NAMALWA (cell line): Measurements from ENCODE around the gene KCNH2.
"Not testable (repeated sequence)": the region's sequence is repeated elsewhere in the genome, so short reads cannot be mapped to it uniquely, and the experiment has no call there.

Experiments used
- DNase-seq: peaks from one replicate; pipeline ENCODE4 v3.0.0-alpha.2; 2015; ENCODE audit warnings: low spot score

The KCNH2 gene

DNA sequence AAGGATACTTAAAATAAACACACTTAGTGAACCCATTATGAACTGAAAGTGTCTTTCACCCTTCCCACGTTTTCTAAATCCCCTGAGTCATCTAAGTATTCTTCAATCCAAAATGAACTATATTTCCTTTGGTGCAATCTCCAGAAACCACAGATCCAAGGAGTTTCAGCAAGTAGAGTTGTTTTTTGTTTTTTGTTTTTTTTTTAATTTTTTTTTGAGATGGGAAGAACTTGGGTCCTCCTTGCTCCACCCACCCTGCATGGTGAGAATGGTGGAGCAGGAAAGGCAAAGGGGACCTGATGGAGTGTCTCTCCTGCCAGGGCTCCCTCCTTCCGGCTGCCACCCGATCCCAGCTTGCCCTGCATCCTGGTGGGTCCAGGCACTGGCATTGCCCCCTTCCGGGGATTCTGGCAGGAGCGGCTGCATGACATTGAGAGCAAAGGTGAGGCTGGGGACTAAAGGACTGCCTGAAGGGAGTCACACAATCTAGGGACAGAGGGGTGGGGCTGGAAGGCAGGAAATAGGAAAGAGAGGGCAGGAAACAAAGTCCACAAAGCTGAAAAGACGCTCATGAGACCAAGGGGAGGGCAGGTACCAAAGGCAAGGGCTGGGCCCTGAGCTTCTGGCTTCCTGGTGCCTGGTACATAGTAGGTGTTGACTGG, 34.0 kb upstream of the KCNH2 start:
- DNase-seq, result no peak

DNA sequence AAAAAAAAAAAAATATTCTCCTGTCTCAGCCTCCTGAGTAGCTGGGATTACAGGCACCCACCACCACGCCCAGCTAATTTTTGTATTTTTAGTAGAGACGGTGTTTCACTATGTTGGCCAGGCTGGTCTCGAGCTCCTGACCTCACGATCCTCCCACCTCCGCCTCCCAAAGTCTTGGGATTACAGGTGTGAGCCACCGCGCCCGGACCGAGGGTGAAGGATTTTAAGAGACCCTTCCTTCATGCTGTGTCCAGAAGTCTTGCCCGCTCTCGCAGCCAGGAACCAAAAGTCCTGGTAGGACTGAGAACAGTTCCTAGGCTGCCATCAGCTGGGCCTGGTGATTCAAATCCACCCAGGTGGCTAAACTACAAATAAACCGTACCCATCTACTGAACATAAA, 33.5 kb upstream of the KCNH2 start:
- not testable (repeated sequence) for DNase-seq

DNA sequence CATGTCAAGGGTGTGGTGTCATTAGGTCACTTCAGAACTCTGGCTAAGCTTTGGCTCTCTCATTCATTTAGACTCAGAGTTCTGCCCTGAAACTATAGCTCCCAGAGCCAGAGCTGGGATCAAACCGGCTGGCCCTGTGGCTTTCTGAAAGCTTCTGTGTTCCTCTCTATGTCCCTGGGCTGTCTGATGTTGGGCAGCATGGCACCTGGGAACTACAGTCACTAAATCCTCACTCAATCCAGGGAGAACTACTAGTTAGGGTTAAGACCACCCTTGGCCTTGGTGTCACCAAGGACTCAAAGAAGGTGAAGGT, 32.9 kb upstream of the KCNH2 start:
- no peak for DNase-seq

DNA sequence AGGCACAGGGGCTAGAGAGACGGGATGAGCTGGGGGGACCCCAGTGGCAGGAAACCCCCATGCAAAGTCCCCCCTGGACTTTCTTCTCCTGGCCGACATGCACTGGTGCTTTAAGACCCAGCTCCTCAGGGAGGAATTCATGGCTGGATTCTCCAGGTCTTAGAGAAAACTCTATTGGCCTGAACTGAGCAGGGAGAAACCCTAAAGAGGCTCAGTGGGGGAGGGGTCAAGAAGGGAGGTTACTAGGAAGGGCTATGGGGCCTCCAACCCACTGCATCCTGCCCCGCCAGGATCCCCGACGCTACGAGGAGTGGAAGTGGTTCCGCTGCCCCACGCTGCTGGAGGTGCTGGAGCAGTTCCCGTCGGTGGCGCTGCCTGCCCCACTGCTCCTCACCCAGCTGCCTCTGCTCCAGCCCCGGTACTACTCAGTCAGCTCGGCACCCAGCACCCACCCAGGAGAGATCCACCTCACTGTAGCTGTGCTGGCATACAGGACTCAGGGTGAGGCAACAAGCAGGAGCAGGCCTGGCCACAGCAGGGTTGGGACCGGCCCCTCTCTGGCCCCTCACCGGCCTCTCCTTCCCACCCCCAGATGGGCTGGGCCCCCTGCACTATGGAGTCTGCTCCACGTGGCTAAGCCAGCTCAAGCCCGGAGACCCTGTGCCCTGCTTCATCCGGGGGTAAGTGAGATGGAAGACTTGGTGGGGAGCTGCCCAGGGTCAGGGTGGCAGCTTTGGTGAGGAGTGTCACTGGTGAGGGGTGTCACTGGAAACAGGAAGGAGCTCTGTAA, 32.4 kb upstream of the KCNH2 start:
- no peak for DNase-seq

DNA sequence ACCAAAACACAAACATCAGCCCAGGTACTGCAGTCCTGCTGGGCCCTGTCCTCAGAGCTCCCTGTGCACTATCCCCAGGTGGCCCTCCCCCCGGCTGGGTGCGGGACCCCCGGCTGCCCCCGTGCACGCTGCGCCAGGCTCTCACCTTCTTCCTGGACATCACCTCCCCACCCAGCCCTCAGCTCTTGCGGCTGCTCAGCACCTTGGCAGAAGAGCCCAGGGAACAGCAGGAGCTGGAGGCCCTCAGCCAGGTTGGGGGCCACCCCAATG, 31.9 kb upstream of the KCNH2 start:
- no peak for DNase-seq

DNA sequence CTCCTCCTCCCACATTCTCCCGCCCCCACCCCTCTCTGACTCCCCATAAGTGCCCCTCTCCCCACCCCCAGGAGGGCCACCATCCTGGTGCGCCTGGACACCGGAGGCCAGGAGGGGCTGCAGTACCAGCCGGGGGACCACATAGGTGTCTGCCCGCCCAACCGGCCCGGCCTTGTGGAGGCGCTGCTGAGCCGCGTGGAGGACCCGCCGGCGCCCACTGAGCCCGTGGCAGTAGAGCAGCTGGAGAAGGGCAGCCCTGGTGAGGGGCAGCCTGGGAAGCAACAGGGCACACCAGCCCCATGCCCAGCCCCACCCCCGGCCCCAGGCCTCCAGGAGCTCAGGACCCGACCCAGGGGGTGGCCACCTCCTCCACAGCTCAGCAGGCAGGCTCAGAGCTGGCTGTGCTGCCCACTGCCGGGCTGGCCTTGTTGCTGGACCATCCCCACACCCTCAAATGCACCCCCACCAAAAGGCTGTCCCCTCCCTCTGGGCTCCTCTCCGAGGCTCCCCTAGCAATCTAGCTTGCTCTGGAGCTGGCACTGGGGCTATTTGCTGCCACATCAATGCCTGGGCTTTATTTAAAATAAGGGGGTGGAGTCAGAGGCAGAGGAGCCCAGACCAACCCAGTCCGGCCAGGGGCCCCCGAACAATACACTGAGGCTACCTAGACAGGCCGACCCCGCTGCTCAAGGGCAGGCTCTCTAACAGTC, 31.4 kb upstream of the KCNH2 start:
- no peak for DNase-seq

DNA sequence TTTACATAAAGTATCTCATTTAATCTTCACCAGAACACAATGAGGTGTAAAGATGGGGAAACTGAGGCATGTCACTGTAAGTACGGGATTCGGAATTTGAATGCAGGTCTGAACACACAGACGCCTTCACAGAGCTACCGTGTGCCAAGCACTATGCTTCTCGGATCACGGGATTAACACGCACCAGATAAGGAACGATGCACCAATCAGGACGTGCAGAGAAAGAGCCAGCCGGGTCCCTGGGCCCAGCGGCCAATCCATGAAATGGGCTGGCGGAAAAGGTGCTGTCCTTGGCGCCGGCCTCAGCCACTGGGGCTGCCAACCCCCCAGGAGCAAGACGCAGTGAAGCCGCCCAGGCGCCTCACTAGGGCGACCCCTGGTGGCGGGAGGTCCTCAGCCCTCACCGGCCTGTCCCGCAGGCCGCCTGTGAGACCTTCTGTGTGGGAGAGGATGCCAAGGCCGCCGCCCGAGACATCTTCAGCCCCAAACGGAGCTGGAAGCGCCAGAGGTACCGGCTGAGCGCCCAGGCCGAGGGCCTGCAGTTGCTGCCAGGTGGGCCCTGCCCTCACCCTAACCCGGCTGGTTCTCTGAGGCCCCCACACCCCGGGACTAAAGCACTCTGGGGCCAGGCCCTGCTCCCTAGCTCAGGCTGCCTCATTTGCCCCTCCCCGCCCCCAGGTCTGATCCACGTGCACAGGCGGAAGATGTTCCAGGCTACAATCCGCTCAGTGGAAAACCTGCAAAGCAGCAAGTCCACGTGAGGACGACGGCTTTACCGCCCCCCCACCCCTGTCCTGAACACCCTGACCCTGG, 30.6 kb upstream of the KCNH2 start:
- DNase-seq, result peak; percentile 77

DNA sequence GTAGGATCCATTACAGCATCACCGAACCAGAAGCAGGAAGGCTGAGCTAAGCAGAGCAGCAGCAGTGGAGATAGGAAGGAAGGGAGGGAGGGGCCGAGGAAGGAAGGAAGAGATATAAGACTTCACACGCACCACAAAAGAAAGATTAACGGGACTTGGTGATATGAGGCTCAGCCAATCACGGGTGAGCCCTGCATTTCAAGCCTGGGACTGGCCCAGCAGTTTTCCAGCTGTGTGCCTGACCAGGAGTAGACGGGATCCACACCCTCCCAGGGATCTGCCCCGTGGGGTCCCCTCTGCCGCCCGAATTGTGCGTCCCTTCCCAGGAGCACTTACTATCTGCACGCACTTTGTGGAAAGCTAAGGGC, 30.0 kb upstream of the KCNH2 start:
- DNase-seq, result no peak

DNA sequence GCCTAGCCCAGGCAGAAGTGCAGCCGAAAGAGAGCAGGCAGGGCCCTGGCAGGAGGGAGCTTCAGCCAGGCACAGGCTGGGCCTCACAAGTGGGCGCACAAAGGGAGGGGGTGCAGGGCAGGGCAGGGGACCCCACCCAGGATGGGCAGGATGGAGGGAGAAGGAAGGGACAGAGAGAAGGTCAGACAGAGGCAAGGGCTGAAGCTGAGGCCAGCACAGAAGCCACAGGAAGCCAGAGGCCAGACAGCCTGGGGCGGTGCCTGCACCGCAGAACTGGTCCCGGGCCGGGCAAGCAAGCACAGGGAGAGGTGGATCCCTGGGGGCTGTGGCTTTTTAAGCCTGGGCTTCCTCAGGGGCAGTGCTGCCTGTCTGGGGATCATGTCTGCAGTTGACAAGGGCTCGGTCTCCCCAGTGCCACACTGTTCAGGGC, 29.4 kb upstream of the KCNH2 start:
- DNase-seq, result no peak

DNA sequence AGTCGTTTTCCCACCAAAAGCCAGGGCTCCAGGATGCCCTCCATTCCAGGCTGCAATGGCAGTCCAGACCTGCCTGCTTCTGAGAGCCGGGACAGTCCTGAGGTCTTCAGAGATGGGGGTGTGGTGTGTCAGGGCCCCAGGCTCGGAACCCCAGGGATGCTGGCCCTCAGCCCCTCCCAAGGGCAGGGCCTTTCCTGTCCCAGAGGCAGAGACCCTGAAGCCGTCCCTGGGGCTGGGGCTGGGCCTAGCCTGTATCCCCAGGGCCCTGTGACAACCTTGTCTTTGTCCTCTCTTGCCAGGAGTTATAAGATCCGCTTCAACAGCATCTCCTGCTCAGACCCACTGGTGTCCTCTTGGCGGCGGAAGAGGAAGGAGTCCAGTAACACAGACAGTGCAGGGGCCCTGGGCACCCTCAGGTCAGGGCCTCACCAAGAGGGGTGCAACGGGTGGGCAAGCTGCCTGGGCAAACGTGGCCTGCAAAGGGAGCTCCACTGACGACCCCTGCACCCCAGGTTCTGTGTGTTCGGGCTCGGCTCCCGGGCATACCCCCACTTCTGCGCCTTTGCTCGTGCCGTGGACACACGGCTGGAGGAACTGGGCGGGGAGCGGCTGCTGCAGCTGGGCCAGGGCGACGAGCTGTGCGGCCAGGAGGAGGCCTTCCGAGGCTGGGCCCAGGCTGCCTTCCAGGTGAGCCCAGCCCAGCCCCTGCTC, 28.6 kb upstream of the KCNH2 start:
- DNase-seq, result no peak

DNA sequence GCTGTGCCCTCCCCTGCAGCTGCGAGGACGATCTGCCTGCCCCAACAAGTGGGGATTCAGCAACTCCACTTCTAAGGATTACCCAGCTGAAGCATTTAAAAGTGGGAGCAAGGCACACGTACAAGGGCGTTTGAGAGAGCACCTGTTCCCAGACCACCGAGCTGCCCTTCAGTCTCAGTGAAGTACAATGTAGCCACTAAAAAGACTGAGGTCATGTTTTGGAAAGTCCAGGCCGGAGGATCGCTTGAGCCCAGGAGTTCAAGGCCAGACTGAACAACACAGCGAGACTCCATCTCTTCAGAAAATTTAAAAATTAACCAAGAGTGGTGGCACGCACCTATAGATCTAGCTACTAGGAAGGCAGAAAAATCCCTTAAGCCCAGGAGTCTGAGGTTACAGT, 27.4 kb upstream of the KCNH2 start:
- DNase-seq, result no peak

DNA sequence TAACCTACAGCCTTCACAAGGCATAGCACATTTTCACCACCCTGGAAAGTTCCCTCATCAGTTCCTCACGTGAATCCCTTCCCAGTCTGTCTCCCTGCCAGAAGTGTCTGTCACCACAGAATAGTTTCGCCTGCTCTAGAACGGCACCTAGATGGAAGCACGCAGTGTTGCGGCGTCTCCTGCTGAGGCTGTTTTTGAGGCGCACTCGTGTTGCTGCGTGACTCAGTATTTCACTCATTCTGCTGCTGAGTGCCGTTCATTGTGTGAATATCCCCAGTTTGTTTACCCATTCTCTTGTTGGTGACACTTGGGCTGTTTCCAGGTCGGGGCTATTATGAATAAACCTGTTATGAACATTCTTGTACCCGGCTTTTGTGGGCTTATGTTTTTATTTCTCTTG, 25.5 kb upstream of the KCNH2 start:
- no peak for DNase-seq

DNA sequence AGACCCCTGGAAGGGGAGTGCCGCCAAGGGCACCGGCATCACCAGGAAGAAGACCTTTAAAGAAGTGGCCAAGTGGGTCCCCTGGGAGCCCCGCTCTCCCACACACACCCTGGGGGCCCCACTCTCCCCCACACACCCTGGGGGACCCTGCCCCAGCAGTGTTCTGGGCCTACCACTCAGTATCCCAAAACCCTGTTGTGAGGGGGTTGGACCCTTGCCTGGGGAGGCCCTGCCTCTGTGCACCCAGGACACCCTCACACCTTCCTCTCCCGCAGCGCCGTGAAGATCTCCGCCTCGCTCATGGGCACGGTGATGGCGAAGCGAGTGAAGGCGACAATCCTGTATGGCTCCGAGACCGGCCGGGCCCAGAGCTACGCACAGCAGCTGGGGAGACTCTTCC, 23.4 kb upstream of the KCNH2 start:
- no peak for DNase-seq

DNA sequence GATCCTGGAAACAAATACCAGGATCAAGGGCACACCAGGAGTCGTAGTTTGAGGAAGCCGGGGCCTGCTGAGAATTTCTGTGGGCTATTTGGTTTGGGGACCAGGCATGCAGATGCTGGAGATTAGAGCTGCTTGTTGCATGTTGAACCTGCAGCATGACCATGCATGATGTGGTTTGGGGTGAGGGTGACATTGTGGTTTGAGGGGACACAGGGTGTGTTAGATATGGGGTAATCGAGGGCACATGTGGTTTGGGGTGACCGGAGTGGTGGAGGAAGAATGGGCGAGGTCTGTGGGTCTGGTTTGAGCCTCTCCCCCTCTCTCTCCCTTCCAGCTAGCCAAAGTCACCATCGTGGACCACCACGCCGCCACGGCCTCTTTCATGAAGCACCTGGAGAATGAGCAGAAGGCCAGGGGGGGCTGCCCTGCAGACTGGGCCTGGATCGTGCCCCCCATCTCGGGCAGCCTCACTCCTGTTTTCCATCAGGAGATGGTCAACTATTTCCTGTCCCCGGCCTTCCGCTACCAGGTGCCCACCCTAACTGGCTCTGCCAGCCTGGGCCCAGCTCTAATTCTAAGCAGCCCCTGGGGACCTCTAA, 22.9 kb upstream of the KCNH2 start:
- no peak for DNase-seq

DNA sequence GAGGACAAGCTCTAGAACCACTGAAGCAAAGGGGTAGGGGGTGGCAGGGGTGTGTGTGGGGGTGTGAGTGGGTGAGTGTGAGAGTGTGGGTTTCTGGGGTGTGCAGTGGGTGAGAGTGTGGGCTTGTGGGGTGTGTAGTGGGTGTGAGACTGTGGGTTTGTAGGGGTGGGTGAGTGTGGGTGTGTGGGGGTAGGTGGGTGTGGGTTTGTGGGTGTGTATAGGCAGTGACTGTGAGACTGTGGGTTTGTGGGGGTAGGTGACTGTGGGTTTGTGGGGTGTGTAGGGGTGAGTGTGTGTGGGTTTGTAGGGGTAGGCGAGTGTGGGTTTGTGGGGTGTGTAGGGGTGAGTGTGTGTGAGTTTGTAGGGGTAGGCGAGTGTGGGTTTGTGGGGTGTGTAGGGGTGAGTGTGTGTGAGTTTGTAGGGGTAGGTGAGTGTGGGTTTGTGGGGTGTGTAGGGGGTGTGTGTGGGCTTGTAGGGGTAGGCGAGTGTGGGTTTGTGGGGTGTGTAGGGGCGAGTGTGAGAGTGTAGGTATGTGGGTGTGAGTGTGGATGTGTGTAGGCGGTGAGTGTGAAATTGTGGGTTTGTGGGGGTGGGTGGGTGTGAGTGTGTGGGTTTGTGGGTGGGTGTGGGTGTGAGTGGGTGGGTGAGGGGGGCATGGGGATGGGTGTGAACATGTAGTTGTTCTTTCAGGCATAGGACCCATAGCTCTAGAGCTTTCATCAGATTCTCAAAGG, 21.5 kb upstream of the KCNH2 start:
- DNase-seq, result no peak

DNA sequence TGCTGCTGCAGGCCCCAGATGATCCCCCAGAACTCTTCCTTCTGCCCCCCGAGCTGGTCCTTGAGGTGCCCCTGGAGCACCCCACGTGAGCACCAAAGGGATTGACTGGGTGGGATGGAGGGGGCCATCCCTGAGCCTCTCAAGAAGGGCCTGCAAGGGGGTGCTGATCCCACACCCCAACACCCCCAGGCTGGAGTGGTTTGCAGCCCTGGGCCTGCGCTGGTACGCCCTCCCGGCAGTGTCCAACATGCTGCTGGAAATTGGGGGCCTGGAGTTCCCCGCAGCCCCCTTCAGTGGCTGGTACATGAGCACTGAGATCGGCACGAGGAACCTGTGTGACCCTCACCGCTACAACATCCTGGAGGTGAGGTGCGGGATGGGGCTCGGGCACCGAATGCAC, 20.9 kb upstream of the KCNH2 start:
- DNase-seq, result no peak

DNA sequence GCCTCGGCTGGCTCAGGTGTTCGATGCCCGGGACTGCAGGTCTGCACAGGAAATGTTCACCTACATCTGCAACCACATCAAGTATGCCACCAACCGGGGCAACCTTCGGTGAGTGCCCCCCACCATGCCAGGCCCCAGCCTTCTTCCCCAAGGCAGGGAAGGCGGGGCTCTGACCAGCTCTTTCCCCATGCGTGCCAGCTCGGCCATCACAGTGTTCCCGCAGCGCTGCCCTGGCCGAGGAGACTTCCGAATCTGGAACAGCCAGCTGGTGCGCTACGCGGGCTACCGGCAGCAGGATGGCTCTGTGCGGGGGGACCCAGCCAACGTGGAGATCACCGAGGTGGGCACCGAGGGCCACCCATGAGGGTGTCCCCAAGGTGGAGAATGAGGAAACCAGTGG, 20.2 kb upstream of the KCNH2 start:
- no peak for DNase-seq

DNA sequence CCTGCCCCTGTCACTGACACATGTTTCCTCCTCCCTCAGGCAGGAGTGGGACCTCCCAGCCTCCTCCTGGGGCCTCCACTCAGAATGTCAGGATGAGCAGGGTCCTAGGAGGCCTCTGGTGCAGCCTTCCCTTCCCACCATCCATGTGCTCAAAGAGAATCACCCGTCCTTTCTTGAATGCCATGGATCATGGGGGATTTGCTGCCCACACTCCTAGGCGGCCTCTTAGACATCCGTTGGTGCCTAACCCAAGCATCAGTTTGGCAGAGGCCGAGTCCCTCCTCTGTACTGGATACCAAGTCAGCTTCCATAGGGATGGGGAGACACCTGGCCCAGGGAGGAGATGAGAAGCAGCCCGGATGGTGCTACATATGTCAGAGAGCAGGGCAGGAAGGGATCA, 19.7 kb upstream of the KCNH2 start:
- DNase-seq, result no peak

DNA sequence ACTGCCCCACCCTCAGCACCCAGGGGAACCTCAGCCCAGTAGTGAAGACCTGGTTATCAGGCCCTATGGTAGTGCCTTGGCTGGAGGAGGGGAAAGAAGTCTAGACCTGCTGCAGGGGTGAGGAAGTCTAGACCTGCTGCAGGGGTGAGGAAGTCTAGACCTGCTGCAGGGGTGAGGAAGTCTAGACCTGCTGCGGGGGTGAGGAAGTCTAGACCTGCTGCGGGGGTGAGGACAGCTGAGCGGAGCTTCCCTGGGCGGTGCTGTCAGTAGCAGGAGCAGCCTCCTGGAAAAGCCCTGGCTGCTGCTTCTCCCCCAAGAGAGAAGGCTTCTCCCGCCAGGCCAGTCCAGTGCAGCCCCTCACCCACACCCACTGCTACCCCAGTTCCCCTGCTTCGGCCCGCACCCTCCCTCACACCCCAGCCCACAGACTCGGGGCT, 19.0 kb upstream of the KCNH2 start:
- no peak for DNase-seq

DNA sequence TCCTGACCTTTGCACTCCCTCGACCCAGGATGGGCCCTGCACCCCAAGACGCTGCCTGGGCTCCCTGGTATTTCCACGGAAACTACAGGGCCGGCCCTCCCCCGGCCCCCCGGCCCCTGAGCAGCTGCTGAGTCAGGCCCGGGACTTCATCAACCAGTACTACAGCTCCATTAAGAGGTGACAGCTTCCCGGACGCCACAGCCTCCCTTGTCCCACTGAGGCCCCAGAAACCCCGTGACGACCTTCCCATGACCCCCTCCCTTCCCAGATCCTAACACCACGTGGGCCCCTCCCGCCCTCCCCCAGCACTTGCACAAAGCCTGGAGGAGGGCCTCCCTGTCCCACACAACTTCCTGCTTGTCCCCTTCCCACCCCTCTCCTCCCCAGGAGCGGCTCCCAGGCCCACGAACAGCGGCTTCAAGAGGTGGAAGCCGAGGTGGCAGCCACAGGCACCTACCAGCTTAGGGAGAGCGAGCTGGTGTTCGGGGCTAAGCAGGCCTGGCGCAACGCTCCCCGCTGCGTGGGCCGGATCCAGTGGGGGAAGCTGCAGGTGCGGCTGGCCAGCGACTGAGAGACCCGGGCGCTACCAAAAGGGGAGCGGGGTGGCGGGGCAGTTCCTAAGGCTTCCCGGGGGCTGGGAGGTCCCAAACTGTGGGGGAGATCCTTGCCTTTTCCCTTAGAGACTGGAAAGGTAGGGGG, 18.4 kb upstream of the KCNH2 start:
- no peak for DNase-seq
